Pons (tissue), 1 donor: ENCODE measurements around the gene ANO3.
"Not testable (repeated sequence)": the region's sequence is repeated elsewhere in the genome, so short reads cannot be mapped to it uniquely, and the experiment has no call there.

Source experiments
- DNase-seq: peaks from one replicate; pipeline ENCODE4 v3.0.0-alpha.2; 2016; ENCODE audit warnings: low spot score

The ANO3 gene

GRCh38 chr11:26575946-26576345 lies 244.0 kb downstream of the ANO3 start:
- no peak for DNase-seq

- DNase-seq: no peak
Observed at GRCh38 chr11:26578998-26579661, 247.2 kb downstream of the ANO3 start.

- no peak for DNase-seq
Observed at GRCh38 chr11:26579683-26580082, 247.8 kb downstream of the ANO3 start.

GRCh38 chr11:26580929-26581328 lies 249.0 kb downstream of the ANO3 start:
- no peak for DNase-seq

- no peak for DNase-seq
Observed at GRCh38 chr11:26583550-26583949, 251.6 kb downstream of the ANO3 start.

- no peak for DNase-seq
Observed at GRCh38 chr11:26584818-26585217, 252.9 kb downstream of the ANO3 start.

- no peak for DNase-seq
Observed at GRCh38 chr11:26587073-26587472, 255.1 kb downstream of the ANO3 start.

GRCh38 chr11:26593691-26594090 lies 261.8 kb downstream of the ANO3 start:
- no peak for DNase-seq

- not testable (repeated sequence) for DNase-seq
Observed at GRCh38 chr11:26595207-26595865, 263.4 kb downstream of the ANO3 start.

- DNase-seq: not testable (repeated sequence)
Observed at GRCh38 chr11:26597049-26597689, 265.2 kb downstream of the ANO3 start.

GRCh38 chr11:26597899-26598298 lies 266.0 kb downstream of the ANO3 start:
- DNase-seq: no peak

- no peak for DNase-seq
Observed at GRCh38 chr11:26599425-26599824, 267.5 kb downstream of the ANO3 start.

- DNase-seq: no peak
Observed at GRCh38 chr11:26599876-26600434, 268.0 kb downstream of the ANO3 start.

- no peak for DNase-seq
Observed at GRCh38 chr11:26607725-26608506, 276.0 kb downstream of the ANO3 start.

- DNase-seq: no peak
Observed at GRCh38 chr11:26608507-26609146, 276.7 kb downstream of the ANO3 start.

GRCh38 chr11:26613759-26614158 lies 281.8 kb downstream of the ANO3 start:
- DNase-seq: no peak

- no peak for DNase-seq
Observed at GRCh38 chr11:26618441-26618840, 286.5 kb downstream of the ANO3 start.

- DNase-seq: no peak
Observed at GRCh38 chr11:26620282-26621045, 288.5 kb downstream of the ANO3 start.

- no peak for DNase-seq
Observed at GRCh38 chr11:26621132-26621531, 289.2 kb downstream of the ANO3 start.

GRCh38 chr11:26622181-26622580 lies 290.3 kb downstream of the ANO3 start:
- no peak for DNase-seq

GRCh38 chr11:26623076-26623659 lies 291.2 kb downstream of the ANO3 start:
- DNase-seq: no peak
